ENCODE data around the gene TTC6.

- TF ChIP-seq GATA2 (IDR thresholded peaks at IDR 0.05; ENCODE audit: low read depth, low read length) (no peak), GATA3 (IDR thresholded peaks at IDR 0.05; ENCODE audit: low read depth, low read length) (no peak)
Observed at GRCh38 chr14:37584211-37585100, 11.0 kb upstream of the TTC6 start.

Data from SH-SY5Y (cell line).